GM21528 (cell line): Measurements from ENCODE around the gene MCRIP1.
A peak's percentile ranks its signal among the peaks of the same experiment; 100 is the strongest.

ENCODE experiments used
- ATAC-seq: cut with Tn5 transposase; IDR thresholded peaks from one replicate; pipeline ENCODE4 v1.9.1; 2021; ENCODE audit warnings: mild to moderate bottlenecking, moderate library complexity; ENCODE audit not compliant: unreplicated experiment, low FRiP score

The MCRIP1 gene

GRCh38 chr17:81863123-81863675, 30.1 kb upstream of the MCRIP1 start:
- ATAC-seq, result no peak

- ATAC-seq, result peak; percentile 82
These were observed 27.9 kb upstream of the MCRIP1 start for GRCh38 chr17:81860756-81861568.

GRCh38 chr17:81859906-81860755, 27.0 kb upstream of the MCRIP1 start, which contains the start of gene P4HB:
Gene P4HB (minus strand): TSS chr17:81860535. CDS start chr17:81860471, 64 bp downstream.
- ATAC-seq, result peak; percentile 3

- no peak for ATAC-seq
These were observed 26.1 kb upstream of the MCRIP1 start for GRCh38 chr17:81858967-81859905.

GRCh38 chr17:81858170-81858966, 25.3 kb upstream of the MCRIP1 start:
- ATAC-seq, result no peak

GRCh38 chr17:81854974-81855774, 22.1 kb upstream of the MCRIP1 start:
- no peak for ATAC-seq

- no peak for ATAC-seq
These were observed 19.1 kb upstream of the MCRIP1 start for GRCh38 chr17:81852237-81852636.

- no peak for ATAC-seq
These were observed 18.3 kb upstream of the MCRIP1 start for GRCh38 chr17:81851423-81851822.

GRCh38 chr17:81849457-81849856, 16.4 kb upstream of the MCRIP1 start:
- ATAC-seq, result no peak

- ATAC-seq, result no peak
These were observed 13.9 kb upstream of the MCRIP1 start for GRCh38 chr17:81846743-81847689.

GRCh38 chr17:81845881-81846742, 13.0 kb upstream of the MCRIP1 start:
- no peak for ATAC-seq

GRCh38 chr17:81845361-81845760, 12.3 kb upstream of the MCRIP1 start:
- no peak for ATAC-seq

- ATAC-seq, result no peak
These were observed 11.8 kb upstream of the MCRIP1 start for GRCh38 chr17:81844887-81845286.

GRCh38 chr17:81844327-81844851, 11.3 kb upstream of the MCRIP1 start:
- no peak for ATAC-seq

- no peak for ATAC-seq
These were observed 10.7 kb upstream of the MCRIP1 start for GRCh38 chr17:81843713-81844326.
